Neuronal stem cell (in vitro differentiated cells): Measurements from ENCODE around the gene NME2.

Experiments
- DNase-seq: peaks from one replicate; pipeline ENCODE4 v3.0.0-alpha.2; 2013; ENCODE audit warnings: low spot score
- H2AFZ ChIP-seq: one replicate; pipeline ENCODE4 v1.6.1; 2013; ENCODE audit warnings: mild to moderate bottlenecking, low read length, inconsistent platforms
- H2AK5ac ChIP-seq: 2 replicates; pipeline ENCODE4 v1.6.1; 2013; ENCODE audit warnings: low read depth, mild to moderate bottlenecking, inconsistent platforms, low read length, moderate library complexity, mixed read lengths
- H2BK120ac ChIP-seq: 2 replicates; pipeline ENCODE4 v1.6.1; 2013; ENCODE audit warnings: low read depth, mild to moderate bottlenecking, inconsistent platforms, low read length, moderate library complexity, mixed read lengths
- H2BK12ac ChIP-seq: one replicate; pipeline ENCODE4 v1.6.1; 2013; ENCODE audit warnings: low read length, inconsistent platforms
- H2BK15ac ChIP-seq: 2 replicates; pipeline ENCODE4 v1.6.1; 2013; ENCODE audit warnings: mild to moderate bottlenecking, low read length, inconsistent platforms, mixed read lengths
- H2BK5ac ChIP-seq: one replicate; pipeline ENCODE4 v1.6.1; 2013; ENCODE audit warnings: inconsistent platforms, mild to moderate bottlenecking, low read length, moderate library complexity
- H3K14ac ChIP-seq: one replicate; pipeline ENCODE4 v1.6.1; 2013; ENCODE audit warnings: low read length, inconsistent platforms
- H3K18ac ChIP-seq: 2 replicates; pipeline ENCODE4 v1.6.1; 2013; ENCODE audit warnings: low read length, inconsistent platforms
- H3K23ac ChIP-seq: 2 replicates; pipeline ENCODE4 v1.6.1; 2013; ENCODE audit warnings: low read depth, mild to moderate bottlenecking, mixed read lengths, low read length, inconsistent platforms; ENCODE audit not compliant: poor library complexity
- H3K27ac ChIP-seq: replicated peaks from 3 replicates; pipeline ENCODE4 v1.5.1; 2013; ENCODE audit warnings: low read length, inconsistent platforms
- H3K27me3 ChIP-seq, 3 experiments: 2 replicates each; pipeline ENCODE4 v1.6.1; 2013; ENCODE audit warnings: low read length in 3 of 3, mild to moderate bottlenecking in 2 of 3, inconsistent platforms in 1 of 3, low read depth in 1 of 3, mixed read lengths in 1 of 3, moderate library complexity in 1 of 3; ENCODE audit not compliant: control insufficient read depth in 3 of 3, insufficient read depth in 3 of 3
- H3K36me3 ChIP-seq, 2 donors: replicated peaks in 1 of 2; 2 replicates each; pipeline ENCODE4 v1.6.1; 2013; ENCODE audit warnings: low read length in 2 of 2; ENCODE audit not compliant: control insufficient read depth in 2 of 2, insufficient read depth in 2 of 2
- H3K4ac ChIP-seq: 2 replicates; pipeline ENCODE4 v1.6.1; 2013; ENCODE audit warnings: inconsistent platforms, mild to moderate bottlenecking, low read length, moderate library complexity
- H3K4me1 ChIP-seq, 2 donors: 1 replicate in 1 of 2; 2 replicates in 1 of 2; pipeline ENCODE4 v1.6.1; 2013; ENCODE audit warnings: low read length in 2 of 2, low read depth in 1 of 2; ENCODE audit not compliant: control insufficient read depth in 2 of 2, insufficient read depth in 1 of 2
- H3K4me2 ChIP-seq: one replicate; pipeline ENCODE4 v1.6.1; 2013; ENCODE audit warnings: mild to moderate bottlenecking, low read length, inconsistent platforms; ENCODE audit not compliant: insufficient read depth, poor library complexity, severe bottlenecking
- H3K4me3 ChIP-seq, 2 donors: 2 replicates each; pipeline ENCODE4 v1.5.1; 2013; ENCODE audit warnings: low read length in 2 of 2, mild to moderate bottlenecking in 2 of 2, inconsistent platforms in 1 of 2, moderate library complexity in 1 of 2
- H3K79me1 ChIP-seq: one replicate; pipeline ENCODE4 v1.6.1; 2013; ENCODE audit warnings: low read depth, mild to moderate bottlenecking, inconsistent platforms, low read length, moderate library complexity
- H3K9ac ChIP-seq: one replicate; pipeline ENCODE4 v1.6.1; 2013; ENCODE audit warnings: mild to moderate bottlenecking, low read depth, low read length, inconsistent platforms; ENCODE audit not compliant: poor library complexity
- H3K9me3 ChIP-seq, 2 donors: replicated peaks in 1 of 2; 2 replicates each; pipeline versions ENCODE3 to v1.6.1; 2013; ENCODE audit warnings: low read length in 2 of 2, mild to moderate bottlenecking in 2 of 2, inconsistent platforms in 1 of 2, low read depth in 1 of 2, mixed read lengths in 1 of 2, moderate library complexity in 1 of 2; ENCODE audit not compliant: control insufficient read depth in 2 of 2, insufficient read depth in 1 of 2
- H4K8ac ChIP-seq: one replicate; pipeline ENCODE4 v1.6.1; 2013; ENCODE audit warnings: low read depth, mild to moderate bottlenecking, inconsistent platforms, low read length, moderate library complexity
- H4K91ac ChIP-seq: one replicate; pipeline ENCODE4 v1.6.1; 2013; ENCODE audit warnings: low read length, low read depth, mild to moderate bottlenecking, inconsistent platforms; ENCODE audit not compliant: poor library complexity
- WGBS, 2 donors: extraction: QIAGEN DNeasy Blood & Tissue Kit; methylation state at CpG; one replicate each; pipeline ENCODE4 v1.1.7; 2013; ENCODE audit warnings: missing lambda C conversion rate in 2 of 2, mixed read lengths in 1 of 2; ENCODE audit not compliant: insufficient read length in 2 of 2, insufficient replicate concordance in 1 of 2; ENCODE audit errors: extremely low coverage in 2 of 2; 5-methylcytosine and 5-hydroxymethylcytosine counted together

Gene NME2

GRCh38 chr17:51133365-51133764 lies 32.8 kb upstream of the NME2 start:
- Histone ChIP-seq H3K14ac (no peak overlapping the region), H3K27me3 (no peaks in the 10 kb centered on the region), H3K4me1 (no peaks in the 10 kb centered on the region), H2BK5ac (no peak overlapping the region), H3K79me1 (no peaks in the 10 kb centered on the region), H4K8ac (no peak overlapping the region), H3K36me3 (no peaks in the 10 kb centered on the region), H3K9ac (no peak overlapping the region), H3K4ac (no peak overlapping the region), H2BK15ac (no peak overlapping the region), H3K9me3 (no peaks in the 10 kb centered on the region), H3K4me2 (no peak overlapping the region), H2BK120ac (no peak overlapping the region), H2AK5ac (no peak overlapping the region), H3K4me3 (no peak overlapping the region), H3K23ac (no peak overlapping the region), H3K27ac (no peak overlapping the region), H2BK12ac (no peak overlapping the region), H3K18ac (no peak overlapping the region), H4K91ac (no peak overlapping the region), H2AFZ (peak overlapping the region; percentile 2)
- no peak for DNase-seq
- no CpG with 5 or more reads among the region's 2 CpGs for WGBS, 2 donors

GRCh38 chr17:51135956-51136355 lies 30.3 kb upstream of the NME2 start:
- Histone ChIP-seq H3K9me3 (no peaks in the 10 kb centered on the region), H3K4ac (no peak overlapping the region), H3K4me2 (no peak overlapping the region), H4K8ac (no peak overlapping the region), H4K91ac (no peak overlapping the region), H2AK5ac (no peak overlapping the region), H3K18ac (no peak overlapping the region), H3K27ac (no peak overlapping the region), H3K14ac (no peak overlapping the region), H2BK120ac (no peak overlapping the region), H2BK12ac (no peak overlapping the region), H3K27me3 (no peaks in the 10 kb centered on the region), H3K4me1 (no peaks in the 10 kb centered on the region), H3K79me1 (no peaks in the 10 kb centered on the region), H2BK15ac (no peak overlapping the region), H2AFZ (no peak overlapping the region), H3K4me3 (no peak overlapping the region), H2BK5ac (no peak overlapping the region), H3K36me3 (no peaks in the 10 kb centered on the region), H3K9ac (no peak overlapping the region), H3K23ac (no peak overlapping the region)
- no CpG with 5 or more reads among the region's 3 CpGs for WGBS, 2 donors
- DNase-seq = no peak

GRCh38 chr17:51142597-51142996 lies 23.6 kb upstream of the NME2 start:
- no peak overlapping the region for H3K4ac ChIP-seq
- H3K4me2 ChIP-seq = no peak overlapping the region
- no peaks in the 10 kb centered on the region for H3K27me3 ChIP-seq
- no peaks in the 10 kb centered on the region for H3K79me1 ChIP-seq
- H2AK5ac ChIP-seq = no peak overlapping the region
- WGBS, 2 donors = no CpG with 5 or more reads among the region's 2 CpGs
- no peak overlapping the region for H4K8ac ChIP-seq
- H3K14ac ChIP-seq = no peak overlapping the region
- no peak overlapping the region for H3K23ac ChIP-seq
- no peak overlapping the region for H3K27ac ChIP-seq
- no peak overlapping the region for H2AFZ ChIP-seq
- H3K9ac ChIP-seq = no peak overlapping the region
- no peak for DNase-seq
- H3K4me1 ChIP-seq = no peaks in the 10 kb centered on the region
- H2BK15ac ChIP-seq = no peak overlapping the region
- no peak overlapping the region for H2BK12ac ChIP-seq
- H2BK5ac ChIP-seq = no peak overlapping the region
- H2BK120ac ChIP-seq = no peak overlapping the region
- H3K9me3 ChIP-seq = no peaks in the 10 kb centered on the region
- H3K36me3 ChIP-seq = no peaks in the 10 kb centered on the region
- H4K91ac ChIP-seq = no peak overlapping the region
- no peak overlapping the region for H3K4me3 ChIP-seq
- H3K18ac ChIP-seq = no peak overlapping the region

- no peak overlapping the region for H3K23ac ChIP-seq
- H2BK5ac ChIP-seq = no peak overlapping the region
- H3K9ac ChIP-seq = no peak overlapping the region
- no peaks in the 10 kb centered on the region for H3K27me3 ChIP-seq
- no peak overlapping the region for H3K4me2 ChIP-seq
- no peak overlapping the region for H4K8ac ChIP-seq
- no peak overlapping the region for H3K14ac ChIP-seq
- H4K91ac ChIP-seq = no peak overlapping the region
- H3K27ac ChIP-seq = no peak overlapping the region
- WGBS, 2 donors = no CpG with 5 or more reads among the region's 6 CpGs
- no peak overlapping the region for H3K18ac ChIP-seq
- no peaks in the 10 kb centered on the region for H3K36me3 ChIP-seq
- H3K9me3 ChIP-seq = no peaks in the 10 kb centered on the region
- no peak overlapping the region for H3K4me3 ChIP-seq
- no peak overlapping the region for H2AFZ ChIP-seq
- H2AK5ac ChIP-seq = no peak overlapping the region
- no peak overlapping the region for H2BK12ac ChIP-seq
- H3K4me1 ChIP-seq = no peaks in the 10 kb centered on the region
- no peak overlapping the region for H2BK15ac ChIP-seq
- no peak for DNase-seq
- no peak overlapping the region for H3K4ac ChIP-seq
- H2BK120ac ChIP-seq = no peak overlapping the region
- H3K79me1 ChIP-seq = no peaks in the 10 kb centered on the region
Observed at GRCh38 chr17:51144266-51145022, 21.8 kb upstream of the NME2 start.
